ENCODE data around the gene DPEP2NB.
"Not testable (repeated sequence)": the region's sequence is repeated elsewhere in the genome, so short reads cannot be mapped to it uniquely, and the experiment has no call there.

The DPEP2NB gene

DNA sequence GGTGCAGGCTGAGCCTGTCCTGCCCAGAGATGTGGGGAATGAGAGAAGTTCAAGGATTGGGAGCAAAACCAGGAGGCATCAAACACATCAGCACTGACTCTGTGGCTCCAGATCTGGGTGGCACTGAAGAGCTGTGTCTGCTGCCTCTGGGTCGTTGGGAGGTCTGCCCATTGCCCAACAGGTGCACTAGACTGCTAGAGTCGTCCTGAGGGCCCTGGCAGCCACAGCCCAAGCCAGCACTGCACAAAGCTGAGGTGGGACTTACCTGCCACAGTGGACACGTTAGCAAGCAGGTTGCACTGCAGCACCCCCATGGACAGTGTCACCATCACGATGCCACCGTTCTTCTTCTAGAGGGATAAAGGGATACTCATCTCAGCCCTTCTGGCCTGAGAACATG lies 38.7 kb downstream of the DPEP2NB start:
- H3K4me3 ChIP-seq (ENCODE audit: low read length, poor library complexity, severe bottlenecking) = no peak overlapping the region
- H3K9me3 ChIP-seq (ENCODE audit: insufficient read depth, low read depth, low read length) = no peaks in the 10 kb centered on the region
- no peaks in the 10 kb centered on the region for H4K20me1 ChIP-seq (ENCODE audit: insufficient read depth, low read length, poor library complexity, severe bottlenecking)
- H3K4me1 ChIP-seq (ENCODE audit: insufficient read depth, low read length, poor library complexity, severe bottlenecking) = no peaks in the 10 kb centered on the region
- H3K9ac ChIP-seq (ENCODE audit: low read depth, low read length, poor library complexity, severe bottlenecking) = no peak overlapping the region
- no peaks in the 10 kb centered on the region for H3K36me3 ChIP-seq (ENCODE audit: insufficient read depth, low read length)
- H3K79me2 ChIP-seq (ENCODE audit: insufficient read depth, low read length) = no peaks in the 10 kb centered on the region
- no peak for TF ChIP-seq EZH2phosphoT487 (IDR thresholded peaks at IDR 0.05; ENCODE audit: borderline replicate concordance)
- TF ChIP-seq CTCF (conservative IDR thresholded peaks at IDR 0.05; ENCODE audit: low read length) = no peak
- no peaks in the 10 kb centered on the region for H3K27me3 ChIP-seq (ENCODE audit: insufficient read depth, low read length, poor library complexity, severe bottlenecking)
- H3F3A ChIP-seq (ENCODE audit: low read depth) = no peaks in the 10 kb centered on the region
- H3K4me2 ChIP-seq (ENCODE audit: low read depth, low read length, poor library complexity, severe bottlenecking) = no peak overlapping the region
- no peak overlapping the region for H2AFZ ChIP-seq (ENCODE audit: low read length)
- H3K9me2 ChIP-seq (replicated peaks; ENCODE audit: low read depth, low read length) = no peaks in the 10 kb centered on the region

- no peaks in the 10 kb centered on the region for H3K9me2 ChIP-seq (replicated peaks; ENCODE audit: low read depth, low read length)
- TF ChIP-seq CTCF (conservative IDR thresholded peaks at IDR 0.05; ENCODE audit: low read length) (no peak), EZH2phosphoT487 (IDR thresholded peaks at IDR 0.05; ENCODE audit: borderline replicate concordance) (no peak)
- no peak overlapping the region for H3K4me2 ChIP-seq (ENCODE audit: low read depth, low read length, poor library complexity, severe bottlenecking)
- H3K4me3 ChIP-seq (ENCODE audit: low read length, poor library complexity, severe bottlenecking) = no peak overlapping the region
- no peaks in the 10 kb centered on the region for H3K36me3 ChIP-seq (ENCODE audit: insufficient read depth, low read length)
- no peaks in the 10 kb centered on the region for H3K79me2 ChIP-seq (ENCODE audit: insufficient read depth, low read length)
- no peaks in the 10 kb centered on the region for H3F3A ChIP-seq (ENCODE audit: low read depth)
- H2AFZ ChIP-seq (ENCODE audit: low read length) = no peak overlapping the region
- H4K20me1 ChIP-seq (ENCODE audit: insufficient read depth, low read length, poor library complexity, severe bottlenecking) = no peaks in the 10 kb centered on the region
- H3K9me3 ChIP-seq (ENCODE audit: insufficient read depth, low read depth, low read length) = no peaks in the 10 kb centered on the region
- H3K4me1 ChIP-seq (ENCODE audit: insufficient read depth, low read length, poor library complexity, severe bottlenecking) = no peaks in the 10 kb centered on the region
- no peak overlapping the region for H3K9ac ChIP-seq (ENCODE audit: low read depth, low read length, poor library complexity, severe bottlenecking)
- no peaks in the 10 kb centered on the region for H3K27me3 ChIP-seq (ENCODE audit: insufficient read depth, low read length, poor library complexity, severe bottlenecking)
Measured at GRCh38 chr16:67976205-67976604, 39.5 kb downstream of the DPEP2NB start.

DNA sequence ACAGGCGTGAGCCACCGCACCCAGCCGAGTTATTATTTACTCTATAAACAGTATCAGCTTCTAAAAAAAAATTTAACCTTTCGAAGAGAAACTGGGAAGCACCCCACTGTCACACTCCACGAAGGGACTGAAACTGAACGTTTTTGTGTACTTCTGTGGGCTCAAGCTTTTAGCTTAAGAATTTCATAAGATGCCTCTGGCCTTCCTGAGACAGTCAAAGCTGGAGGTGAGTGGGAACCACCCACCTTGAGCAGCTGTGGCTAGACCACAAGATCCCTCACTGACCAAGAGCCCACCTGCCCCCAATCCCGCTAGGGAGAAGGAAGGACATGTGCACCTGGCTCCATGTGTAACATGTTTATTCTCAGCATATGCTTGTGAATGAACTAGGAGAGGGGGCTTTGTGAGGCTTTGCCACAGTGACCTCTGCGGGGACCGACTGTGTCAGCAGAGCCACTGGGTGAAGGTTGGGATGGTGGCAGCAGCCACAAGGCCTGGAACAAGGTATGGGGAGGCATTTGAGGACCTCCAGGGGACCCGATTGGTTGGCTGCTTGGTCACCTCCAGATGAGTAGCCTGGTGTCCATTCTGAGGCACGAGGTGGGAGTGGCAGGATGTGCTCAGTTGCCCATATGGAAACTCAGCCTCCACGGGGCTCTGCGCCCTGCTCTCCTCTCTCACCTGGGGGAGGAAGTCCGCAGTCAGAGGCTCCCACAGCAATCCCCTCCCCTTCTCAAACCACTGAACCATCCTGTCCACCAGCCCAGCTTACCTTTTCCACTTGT lies 40.2 kb downstream of the DPEP2NB start:
- H3K9me3 ChIP-seq (ENCODE audit: insufficient read depth, low read depth, low read length) = no peaks in the 10 kb centered on the region
- H3K36me3 ChIP-seq (ENCODE audit: insufficient read depth, low read length) = no peaks in the 10 kb centered on the region
- H3K9me2 ChIP-seq (replicated peaks; ENCODE audit: low read depth, low read length) = no peaks in the 10 kb centered on the region
- H3K9ac ChIP-seq (ENCODE audit: low read depth, low read length, poor library complexity, severe bottlenecking) = no peak overlapping the region
- no peak overlapping the region for H3K4me3 ChIP-seq (ENCODE audit: low read length, poor library complexity, severe bottlenecking)
- H3K4me2 ChIP-seq (ENCODE audit: low read depth, low read length, poor library complexity, severe bottlenecking) = no peak overlapping the region
- H4K20me1 ChIP-seq (ENCODE audit: insufficient read depth, low read length, poor library complexity, severe bottlenecking) = no peaks in the 10 kb centered on the region
- no peaks in the 10 kb centered on the region for H3K27me3 ChIP-seq (ENCODE audit: insufficient read depth, low read length, poor library complexity, severe bottlenecking)
- no peaks in the 10 kb centered on the region; the same call in 1 of the 2 replicates for H3F3A ChIP-seq (ENCODE audit: low read depth)
- no peak for TF ChIP-seq EZH2phosphoT487 (IDR thresholded peaks at IDR 0.05; ENCODE audit: borderline replicate concordance)
- TF ChIP-seq CTCF (conservative IDR thresholded peaks at IDR 0.05; ENCODE audit: low read length) = no peak
- H2AFZ ChIP-seq (ENCODE audit: low read length) = no peak overlapping the region
- no peaks in the 10 kb centered on the region for H3K4me1 ChIP-seq (ENCODE audit: insufficient read depth, low read length, poor library complexity, severe bottlenecking)
- H3K79me2 ChIP-seq (ENCODE audit: insufficient read depth, low read length) = no peaks in the 10 kb centered on the region

DNA sequence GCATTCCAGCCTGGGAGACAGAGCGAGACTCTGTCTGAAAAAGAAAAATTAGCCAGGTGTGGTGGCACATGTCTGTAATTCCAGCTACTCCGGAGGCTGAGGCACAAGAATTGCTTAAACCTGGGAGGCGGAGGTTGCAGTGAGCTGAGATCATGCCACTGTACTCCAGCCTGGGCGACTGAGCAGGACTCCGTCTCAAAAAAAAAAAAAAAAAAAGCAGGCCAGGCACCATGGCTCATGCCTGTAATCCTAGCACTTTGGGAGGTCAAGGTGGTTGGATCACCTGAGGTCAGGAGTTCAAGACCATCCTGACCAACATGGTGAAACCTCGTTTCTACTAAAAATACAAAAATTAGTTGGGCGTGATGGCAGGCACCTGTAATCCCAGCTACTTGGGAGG lies 43.4 kb downstream of the DPEP2NB start:
- peaks cover 14% of the 10 kb centered on the region for H3K4me1 ChIP-seq (ENCODE audit: insufficient read depth, low read length, poor library complexity, severe bottlenecking)
- not testable (repeated sequence) for H3K4me3 ChIP-seq (ENCODE audit: low read length, poor library complexity, severe bottlenecking); H3K9me2 ChIP-seq (replicated peaks; ENCODE audit: low read depth, low read length); H3K36me3 ChIP-seq (ENCODE audit: insufficient read depth, low read length); H3K9me3 ChIP-seq (ENCODE audit: insufficient read depth, low read depth, low read length); H3K9ac ChIP-seq (ENCODE audit: low read depth, low read length, poor library complexity, severe bottlenecking); H2AFZ ChIP-seq (ENCODE audit: low read length); H3K27me3 ChIP-seq (ENCODE audit: insufficient read depth, low read length, poor library complexity, severe bottlenecking); H3K4me2 ChIP-seq (ENCODE audit: low read depth, low read length, poor library complexity, severe bottlenecking); H4K20me1 ChIP-seq (ENCODE audit: insufficient read depth, low read length, poor library complexity, severe bottlenecking); H3K79me2 ChIP-seq (ENCODE audit: insufficient read depth, low read length); H3F3A ChIP-seq (ENCODE audit: low read depth)

Data from Loucy (cell line).